ENCODE results near the gene CSNK1A1.
"Not testable (repeated sequence)": the region's sequence is repeated elsewhere in the genome, so short reads cannot be mapped to it uniquely, and the experiment has no call there.

The CSNK1A1 gene

GRCh38 chr5:149528281-149529060 lies 22.8 kb downstream of the CSNK1A1 start:
- DNase-seq = no peak

DNA sequence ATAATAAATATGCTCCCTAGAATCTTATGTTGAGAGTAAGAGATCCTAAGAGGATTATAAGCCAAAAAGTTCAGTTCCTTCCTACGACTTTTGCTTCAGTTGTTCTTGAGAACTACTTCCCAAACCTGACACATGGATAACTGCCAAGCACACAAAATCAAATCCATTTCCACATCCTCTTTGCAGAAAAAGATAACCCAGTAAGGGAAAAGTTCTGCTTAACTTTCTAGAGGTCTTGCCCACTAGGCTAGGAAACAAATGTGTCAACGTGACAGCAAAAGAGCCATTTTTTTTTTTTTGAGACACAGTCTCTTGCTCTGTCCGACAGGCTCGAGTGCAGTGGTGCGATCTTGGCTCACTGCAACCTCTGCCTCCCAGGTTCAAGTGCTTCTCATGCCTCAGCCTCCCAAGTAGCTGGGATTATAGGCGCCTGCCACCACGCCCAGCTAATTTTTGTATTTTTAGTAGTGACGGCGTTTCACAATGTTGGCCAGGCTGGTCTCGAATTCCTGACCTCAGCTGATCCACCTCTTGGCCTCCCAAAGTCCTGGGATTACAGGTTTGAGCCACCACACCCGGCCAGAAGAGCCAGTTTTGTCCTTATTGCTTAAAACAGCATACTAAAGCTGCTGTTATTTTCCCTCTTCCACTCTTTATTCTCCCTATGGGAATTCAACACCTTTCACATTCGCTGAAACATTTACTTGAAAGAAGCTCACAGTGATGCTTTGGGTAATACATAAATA lies 24.2 kb downstream of the CSNK1A1 start:
- DNase-seq = no peak

- DNase-seq = no peak
Measured at GRCh38 chr5:149521739-149522685, 29.2 kb downstream of the CSNK1A1 start.

GRCh38 chr5:149519601-149520000 lies 31.6 kb downstream of the CSNK1A1 start:
- DNase-seq = no peak

- no peak for DNase-seq
Measured at GRCh38 chr5:149518620-149519019, 32.6 kb downstream of the CSNK1A1 start.

- DNase-seq = no peak
Measured at GRCh38 chr5:149517461-149518122, 33.6 kb downstream of the CSNK1A1 start.

DNA sequence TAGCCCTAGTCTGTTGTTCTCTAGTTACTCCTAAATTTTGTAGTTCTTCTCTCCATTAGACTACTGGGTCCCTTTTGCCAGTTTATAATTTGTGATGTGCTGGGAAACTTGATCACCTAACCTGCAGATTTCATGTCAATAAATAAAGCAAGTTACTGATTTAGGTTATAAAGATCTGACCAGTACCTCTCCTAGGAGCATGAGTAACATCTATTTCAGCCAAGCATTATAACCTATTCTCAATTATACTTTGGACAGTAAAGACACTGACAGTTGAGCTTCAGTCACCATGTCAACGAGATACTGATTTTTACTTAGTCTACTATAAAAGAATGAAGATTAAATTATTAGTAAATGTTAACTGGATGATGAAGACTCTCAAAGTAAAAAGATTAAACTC lies 36.7 kb downstream of the CSNK1A1 start:
- DNase-seq = no peak

GRCh38 chr5:149513372-149513947 lies 37.8 kb downstream of the CSNK1A1 start:
- not testable (repeated sequence) for DNase-seq

DNA sequence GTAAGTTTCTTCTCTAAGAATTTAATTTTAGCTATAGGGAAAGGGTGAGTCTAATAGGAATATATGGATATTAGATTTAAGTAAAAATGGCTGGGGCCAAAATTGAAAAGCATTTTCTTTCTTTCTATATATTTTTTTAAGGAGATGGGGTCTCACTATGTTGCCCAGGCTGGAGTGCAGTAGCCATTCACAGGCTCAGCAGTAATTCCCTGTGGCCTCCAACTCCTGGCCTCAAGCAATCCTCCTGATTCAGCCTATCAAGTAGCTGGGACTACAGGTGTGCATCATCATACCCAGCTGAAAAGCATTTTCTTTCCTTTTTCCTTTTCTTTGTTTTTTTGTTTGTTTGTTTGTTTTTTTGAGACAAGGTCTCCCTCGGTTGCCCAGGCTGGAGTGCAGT lies 41.1 kb downstream of the CSNK1A1 start:
- no peak for DNase-seq

GRCh38 chr5:149504677-149505076 lies 46.6 kb downstream of the CSNK1A1 start:
- DNase-seq = no peak

- no peak for DNase-seq
Measured at GRCh38 chr5:149503006-149503405, 48.2 kb downstream of the CSNK1A1 start.

GRCh38 chr5:149500922-149501582 lies 50.2 kb downstream of the CSNK1A1 start:
- no peak for DNase-seq

DNA sequence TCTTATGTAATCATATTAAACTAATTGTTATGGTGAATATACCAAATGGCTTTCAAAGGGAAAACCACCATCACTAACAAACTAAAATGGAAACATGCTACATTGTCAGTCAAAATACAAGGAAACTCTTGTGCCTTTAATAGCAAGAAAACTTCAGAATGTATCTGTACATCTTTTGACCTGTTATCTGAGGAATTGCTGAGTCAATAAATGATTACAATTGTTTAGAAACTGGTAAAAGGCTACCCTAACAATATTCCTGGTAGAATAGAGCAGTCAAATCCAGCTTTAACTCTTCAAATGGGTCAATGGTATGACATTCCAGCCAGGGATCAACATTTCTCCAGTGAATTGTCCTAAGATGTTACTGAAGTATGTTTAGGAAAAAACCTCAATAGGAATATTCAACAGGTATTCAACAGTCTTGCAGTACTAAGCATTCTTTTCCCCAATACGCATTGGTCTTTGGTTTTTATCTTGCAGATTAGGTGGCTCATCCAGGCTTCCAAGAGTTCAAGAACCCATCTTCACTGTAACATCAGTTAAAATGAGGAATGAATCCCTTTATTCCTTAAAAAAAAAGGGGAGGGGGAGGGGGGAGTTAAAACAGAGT lies 52.4 kb downstream of the CSNK1A1 start:
- no peak for DNase-seq

DNA sequence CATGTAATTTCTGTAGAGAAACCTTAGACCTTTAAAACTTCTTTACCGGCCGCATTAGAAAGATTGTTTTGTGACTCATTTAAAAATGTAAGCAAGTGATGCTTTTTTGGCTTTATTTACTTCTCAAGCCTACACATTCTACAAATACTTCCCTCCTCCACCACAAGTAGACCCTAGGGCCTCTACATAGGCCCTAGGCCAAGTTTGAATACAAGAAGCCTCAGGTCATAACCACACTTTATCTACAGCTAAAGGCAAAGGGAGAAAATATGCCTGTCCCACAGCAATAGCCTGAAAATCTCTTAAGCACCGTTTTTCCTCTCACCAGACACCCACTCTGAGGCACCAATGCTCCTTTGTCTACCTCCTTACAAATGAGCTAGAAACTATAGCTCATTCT lies 53.9 kb downstream of the CSNK1A1 start:
- no peak for DNase-seq

- DNase-seq = no peak
Measured at GRCh38 chr5:149496917-149497316, 54.3 kb downstream of the CSNK1A1 start.

DNA sequence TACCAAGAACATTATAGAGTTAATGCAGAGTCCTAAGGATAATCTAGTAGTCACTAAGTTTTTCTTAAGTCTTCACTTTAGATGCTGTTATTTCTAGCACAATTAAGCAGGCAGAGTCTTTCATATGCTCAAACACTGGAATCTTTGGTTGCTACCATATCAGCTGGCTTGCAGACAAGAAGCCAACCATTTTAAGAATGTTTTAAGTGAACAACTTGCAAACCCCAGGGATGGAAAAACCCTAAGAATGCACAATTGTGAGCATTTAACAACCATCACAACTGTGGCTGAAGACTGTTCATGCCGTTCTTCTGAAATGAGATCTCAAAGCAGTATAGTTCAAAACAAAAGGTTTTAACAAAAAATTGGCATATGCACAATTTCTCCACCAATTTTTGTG lies 55.1 kb downstream of the CSNK1A1 start:
- no peak for DNase-seq

- DNase-seq = no peak
Measured at GRCh38 chr5:149495673-149496072, 55.6 kb downstream of the CSNK1A1 start.

DNA sequence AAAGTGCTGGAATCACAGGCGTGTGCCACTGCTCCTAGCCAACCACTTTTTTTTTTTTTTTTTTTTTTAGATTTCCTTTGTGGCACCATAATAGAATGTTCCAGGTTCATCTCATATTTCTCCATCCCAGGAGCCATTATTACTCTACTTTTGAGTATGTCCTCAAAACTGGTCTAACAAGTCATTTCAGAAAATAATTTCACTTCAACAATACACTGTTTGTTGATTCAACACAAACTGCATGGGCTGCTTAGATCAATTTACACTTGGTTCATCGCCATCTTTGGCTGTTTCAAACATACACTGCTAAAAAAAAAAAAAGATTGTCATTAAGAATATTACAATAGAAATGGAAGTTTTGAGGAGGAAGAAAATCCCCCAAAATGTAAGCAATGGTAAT lies 57.9 kb downstream of the CSNK1A1 start:
- no peak for DNase-seq

GRCh38 chr5:149492781-149493180 lies 58.5 kb downstream of the CSNK1A1 start:
- no peak for DNase-seq

- no peak for DNase-seq
Measured at GRCh38 chr5:149490599-149491485, 60.4 kb downstream of the CSNK1A1 start.

All from T-helper 1 cell (primary cell).